Keratinocyte (primary cell): Measurements from ENCODE around the gene TNIP2. TPM values are rescaled to one million over a fixed set of nuclear protein-coding genes. Genes with fewer than 3 reads are reported as not detected.

ENCODE experiments used
- DNase-seq: peaks from one replicate; pipeline ENCODE4 v3.0.0-alpha.2; 2011; ENCODE audit warnings: low read depth, missing footprints, low spot score
- FAIRE-seq: peaks from 2 replicates; lab custom pipeline; 2011; peaks lifted over from hg19 to GRCh38; lab: Jason Lieb, UNC
- H2AFZ ChIP-seq: 2 replicates; pipeline ENCODE4 v1.6.0; 2012; ENCODE audit warnings: low read length, control low read depth, inconsistent platforms; ENCODE audit not compliant: control insufficient read depth
- H3K27ac ChIP-seq: 2 replicates; pipeline ENCODE4 v1.5.1; 2011; ENCODE audit warnings: low read length; ENCODE audit not compliant: control insufficient read depth, insufficient read depth
- H3K27me3 ChIP-seq: 3 replicates; pipeline ENCODE4 v1.6.0; 2011; ENCODE audit warnings: low read length; ENCODE audit not compliant: control insufficient read depth, insufficient read depth; ENCODE audit errors: extremely low read depth
- H3K36me3 ChIP-seq, 2 experiments: 2 replicates in 1 of 2; 3 replicates in 1 of 2; pipeline ENCODE4 v1.5.1; 2011; ENCODE audit warnings: low read length in 2 of 2, mild to moderate bottlenecking in 1 of 2; ENCODE audit not compliant: control insufficient read depth in 2 of 2, insufficient read depth in 2 of 2; ENCODE audit errors: extremely low read depth in 1 of 2
- H3K4me1 ChIP-seq: 3 replicates; pipeline ENCODE4 v1.5.1; 2011; ENCODE audit warnings: low read length; ENCODE audit not compliant: control insufficient read depth, insufficient read depth; ENCODE audit errors: extremely low read depth
- H3K4me2 ChIP-seq: 3 replicates; pipeline ENCODE4 v1.6.0; 2011; ENCODE audit warnings: low read depth, low read length; ENCODE audit not compliant: control insufficient read depth, insufficient read depth; ENCODE audit errors: extremely low read depth
- H3K4me3 ChIP-seq, 3 experiments: fragments of 200-600 bp in 1 of 3; sonication (generic) in 1 of 3; 2 replicates in 2 of 3; 3 replicates in 1 of 3; pipeline ENCODE4 v1.5.1; 2011 to 2016; ENCODE audit warnings: low read length in 3 of 3, mild to moderate bottlenecking in 3 of 3, control low read depth in 2 of 3, inconsistent platforms in 1 of 3, low read depth in 1 of 3, mixed read lengths in 1 of 3, mixed run types in 1 of 3, moderate library complexity in 1 of 3; ENCODE audit not compliant: control insufficient read depth in 2 of 3, insufficient read depth in 2 of 3; ENCODE audit errors: extremely low read depth in 1 of 3
- H3K79me2 ChIP-seq: 2 replicates; pipeline ENCODE4 v1.6.0; 2012; ENCODE audit warnings: low read length; ENCODE audit not compliant: control insufficient read depth, insufficient read depth
- H3K9ac ChIP-seq: 3 replicates; pipeline ENCODE4 v1.6.0; 2011; ENCODE audit warnings: low read length; ENCODE audit not compliant: control insufficient read depth, insufficient read depth; ENCODE audit errors: extremely low read depth
- H3K9me1 ChIP-seq: 3 replicates; pipeline ENCODE4 v1.6.0; 2011; ENCODE audit warnings: low read length; ENCODE audit not compliant: control insufficient read depth, insufficient read depth; ENCODE audit errors: extremely low read depth
- H3K9me3 ChIP-seq: 2 replicates; pipeline ENCODE4 v1.5.1; 2012; ENCODE audit warnings: low read depth, low read length; ENCODE audit not compliant: control insufficient read depth
- H4K20me1 ChIP-seq: 3 replicates; pipeline ENCODE4 v1.6.0; 2011; ENCODE audit warnings: low read length; ENCODE audit not compliant: control insufficient read depth, insufficient read depth; ENCODE audit errors: extremely low read depth
- CTCF ChIP-seq, 3 experiments: IDR thresholded peaks in 1 of 3; conservative IDR thresholded peaks in 1 of 3; optimal IDR thresholded peaks in 1 of 3; 2 replicates in 2 of 3; 3 replicates in 1 of 3; pipeline versions ENCODE3 to v1.5.1; 2011; ENCODE audit warnings: low read length in 3 of 3, mild to moderate bottlenecking in 3 of 3, moderate library complexity in 2 of 3, control low read depth in 1 of 3, inconsistent platforms in 1 of 3; ENCODE audit not compliant: insufficient read depth in 2 of 3; ENCODE audit errors: extremely low read depth in 1 of 3
- EZH2 ChIP-seq: IDR thresholded peaks from one replicate; pipeline ENCODE4 v1.6.1; 2012; ENCODE audit warnings: inconsistent platforms, mild to moderate bottlenecking, low read length, moderate library complexity
- dilution Hi-C: fragments of 300-500 bp; cut with MboI; formaldehyde crosslinking; loops from one replicate; pipeline ENCODE4 v1.7.0; 2020; ENCODE audit warnings: low sequenced_read_pairs; ENCODE audit not compliant: extremely low pct_ligation_motif_present
- polyA plus RNA-seq, 5 experiments: library from polyadenylated mRNA; depleted of rRNA in 3 of 5; stranded (reverse) in 3 of 5; stranded (forward) in 1 of 5; unstranded in 1 of 5; fragments of >200 nt; gene quantifications; 1 replicate in 1 of 5; 2 replicates in 3 of 5; 3 replicates in 1 of 5; pipeline versions ENCODE4 v1.2.1 to v1.2.3, GENCODE V29; 2011 to 2012; ENCODE audit warnings: missing spikeins in 2 of 5, low read depth in 1 of 5, low replicate concordance in 1 of 5

The TNIP2 gene
- polyA plus RNA-seq, 1 donor (not counting 4 experiments of a cell fraction or from before 2014, with no cell fraction given), result 22.6 TPM

- Histone ChIP-seq H3K9me3 (no peaks in the 10 kb centered on the region), H4K20me1 (no peaks in the 10 kb centered on the region), H3K9me1 (no peaks in the 10 kb centered on the region), H3K27ac (no peak overlapping the region), H3K36me3 (no peaks in the 10 kb centered on the region), H3K79me2 (no peaks in the 10 kb centered on the region), H3K4me3 (no peak overlapping the region), H2AFZ (no peak overlapping the region), H3K9ac (no peak overlapping the region), H3K4me2 (no peak overlapping the region), H3K27me3 (peaks cover 15% of the 10 kb centered on the region), H3K4me1 (peaks cover 33% of the 10 kb centered on the region)
- FAIRE-seq (no peak), DNase-seq (no peak)
- dilution Hi-C loops, result no loop called here
- no peak for TF ChIP-seq EZH2
- TF ChIP-seq CTCF (optimal IDR thresholded peaks at IDR 0.05 in 1 of 3, IDR thresholded peaks at IDR 0.05 in 1 of 3, conservative IDR thresholded peaks at IDR 0.05 in 1 of 3; ENCODE audit: extremely low read depth in 1 of 3, insufficient read depth in 2 of 3, low read length in 3 of 3), result no peak
Measured at GRCh38 chr4:2792396-2792710, 36.2 kb upstream of the TNIP2 start.

DNA sequence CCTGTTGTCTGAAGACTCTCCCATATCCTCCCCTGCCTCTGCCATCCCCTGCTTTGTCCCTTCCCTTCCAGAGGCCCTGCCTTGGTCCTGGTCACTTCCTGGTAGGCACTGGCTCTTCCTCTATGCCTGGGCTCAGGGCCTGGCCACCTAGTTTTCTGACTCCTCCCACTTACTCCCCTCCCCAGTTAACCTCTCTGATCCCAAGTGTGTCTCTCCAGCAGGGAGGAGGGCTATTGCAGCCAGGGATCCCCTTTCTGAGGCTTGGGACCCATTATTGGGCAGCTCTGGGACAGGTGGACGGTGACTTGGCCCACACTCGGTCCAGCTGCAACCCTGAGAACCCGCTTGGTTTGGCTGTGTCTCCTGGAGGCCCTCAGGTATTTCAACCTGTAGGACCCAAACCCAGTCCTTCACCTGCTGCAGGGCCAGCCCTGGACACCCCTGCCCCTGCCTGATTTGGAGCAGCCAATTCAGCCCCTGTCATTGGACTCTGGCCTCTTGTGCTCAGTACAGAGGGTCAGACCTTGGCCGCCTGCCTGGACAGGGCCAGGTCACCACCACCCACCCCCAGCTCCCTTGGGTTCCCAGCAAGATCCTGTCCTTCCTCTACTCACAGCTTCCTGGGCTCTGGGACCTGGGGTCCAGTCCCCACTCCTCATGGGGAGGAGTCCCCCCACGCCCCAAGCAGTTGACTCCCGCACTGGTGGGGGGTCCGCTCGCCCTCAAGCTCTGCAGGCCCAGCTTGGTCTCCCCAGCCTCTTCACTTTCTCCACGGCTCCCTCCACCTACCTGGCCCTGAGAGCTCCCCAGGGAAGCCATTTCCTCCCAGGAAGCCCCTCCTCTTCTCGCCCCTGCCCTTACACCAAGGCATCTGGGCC, 35.6 kb upstream of the TNIP2 start:
- H3K9me3 ChIP-seq, result no peaks in the 10 kb centered on the region
- TF ChIP-seq EZH2, result no peak
- no peak overlapping the region for H3K27ac ChIP-seq
- no peak overlapping the region for H3K4me2 ChIP-seq
- no peak for DNase-seq
- H3K9ac ChIP-seq, result no peak overlapping the region
- H3K9me1 ChIP-seq, result no peaks in the 10 kb centered on the region
- H3K27me3 ChIP-seq, result peaks cover 15% of the 10 kb centered on the region
- no peak for FAIRE-seq
- no peaks in the 10 kb centered on the region for H3K36me3 ChIP-seq
- no peaks in the 10 kb centered on the region for H4K20me1 ChIP-seq
- dilution Hi-C loops, result no loop called here
- H3K79me2 ChIP-seq, result no peaks in the 10 kb centered on the region
- H3K4me1 ChIP-seq, result peaks cover 27% of the 10 kb centered on the region
- no peak overlapping the region for H2AFZ ChIP-seq
- H3K4me3 ChIP-seq, result no peak overlapping the region
